Peyer's patch (tissue), 4 donors: Measurements from ENCODE around the gene MBNL2. TPM values are rescaled to one million over a fixed set of nuclear protein-coding genes. Genes with fewer than 3 reads are reported as not detected.

Source experiments
- DNase-seq, 3 donors: peaks; one replicate each; pipeline ENCODE4 v3.0.0-alpha.2; 2017 to 2019
- H3K27ac ChIP-seq, 4 donors: fragments of 200-600 bp; sonication (generic); one replicate each; pipeline ENCODE4 v1.5.1; 2016 to 2019
- H3K27me3 ChIP-seq, 2 donors: fragments of 200-600 bp; sonication (generic); one replicate each; pipeline ENCODE4 v1.5.1; 2019
- H3K36me3 ChIP-seq, 3 donors: fragments of 200-600 bp; sonication (generic); one replicate each; pipeline ENCODE4 v1.5.1; 2016 to 2019
- H3K4me1 ChIP-seq, 4 donors: fragments of 200-600 bp; sonication (generic); one replicate each; pipeline ENCODE4 v1.5.1; 2016 to 2019
- H3K4me3 ChIP-seq, 4 donors: fragments of 200-600 bp; sonication (generic); 1 replicate in 3 of 4; 2 replicates in 1 of 4; pipeline ENCODE4 v1.5.1; 2016 to 2019; ENCODE audit warnings: mild to moderate bottlenecking in 1 of 4
- H3K9me3 ChIP-seq, 4 donors: fragments of 200-600 bp; sonication (generic); one replicate each; pipeline ENCODE4 v1.5.1; 2016 to 2019; ENCODE audit warnings: mild to moderate bottlenecking in 1 of 4
- CTCF ChIP-seq, 6 experiments: fragments of 450-650 bp in 4 of 6; fragments of 200-600 bp in 2 of 6; sonication (generic) in 1 of 6; IDR thresholded peaks; one replicate each; pipeline ENCODE4 v1.5.1; 2017 to 2019; ENCODE audit warnings: antibody characterized with exemption in 6 of 6, mild to moderate bottlenecking in 3 of 6, moderate library complexity in 1 of 6
- POLR2A ChIP-seq, 2 donors: fragments of 450-650 bp; IDR thresholded peaks; one replicate each; pipeline ENCODE4 v1.5.1; 2017; ENCODE audit warnings: antibody characterized with exemption in 2 of 2, mild to moderate bottlenecking in 2 of 2, moderate library complexity in 2 of 2
- total RNA-seq, 4 donors: library from RNA; depleted of rRNA; stranded (reverse); fragments of >200 nt; gene quantifications; one replicate each; pipeline ENCODE4 v1.1.0, GENCODE V29; 2016

MBNL2 gene
- total RNA-seq, 4 donors from 2014 or later = 27.0 to 44.6 (median 36.3) TPM

- no peaks in the 10 kb centered on the region for H3K27me3 ChIP-seq
- no peak for TF ChIP-seq CTCF (IDR thresholded peaks at IDR 0.05)
- TF ChIP-seq POLR2A (IDR thresholded peaks at IDR 0.05) = no peak
- H3K4me3 ChIP-seq = no peak overlapping the region
- peaks cover 0 to 8% (median 1%) of the 10 kb centered on the region in 4 donors for H3K4me1 ChIP-seq
- DNase-seq = no peak
- no peaks in the 10 kb centered on the region for H3K36me3 ChIP-seq
- no peak overlapping the region for H3K27ac ChIP-seq
- H3K9me3 ChIP-seq = no peaks in the 10 kb centered on the region
These were observed 61.8 kb downstream of the MBNL2 start for GRCh38 chr13:97283888-97284287.

DNA sequence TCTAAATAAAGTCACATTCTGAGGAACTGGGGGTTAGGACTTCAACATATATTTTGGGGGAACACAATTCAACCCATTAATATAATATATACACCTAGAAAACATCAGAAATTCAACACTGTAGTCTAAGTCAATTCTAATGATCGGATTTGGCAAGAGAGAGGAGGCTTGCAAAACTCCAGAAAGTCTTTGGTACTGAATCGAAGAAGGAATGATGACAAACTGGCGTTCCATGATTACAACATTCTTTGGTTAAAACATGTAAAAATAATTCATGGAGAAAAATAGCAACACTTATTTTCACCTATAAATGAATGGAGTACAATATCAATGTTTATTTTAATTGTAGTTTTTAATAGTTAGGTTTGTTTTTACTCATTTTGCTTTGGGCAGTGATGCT lies 62.4 kb downstream of the MBNL2 start:
- DNase-seq = no peak
- Histone ChIP-seq H3K27ac (no peak overlapping the region), H3K27me3 (no peaks in the 10 kb centered on the region), H3K36me3 (no peaks in the 10 kb centered on the region), H3K9me3 (no peaks in the 10 kb centered on the region), H3K4me1 (peaks cover 0 to 3% (median 0%) of the 10 kb centered on the region in 4 donors), H3K4me3 (no peak overlapping the region)
- TF ChIP-seq POLR2A (IDR thresholded peaks at IDR 0.05) (no peak), CTCF (IDR thresholded peaks at IDR 0.05) (no peak)

DNA sequence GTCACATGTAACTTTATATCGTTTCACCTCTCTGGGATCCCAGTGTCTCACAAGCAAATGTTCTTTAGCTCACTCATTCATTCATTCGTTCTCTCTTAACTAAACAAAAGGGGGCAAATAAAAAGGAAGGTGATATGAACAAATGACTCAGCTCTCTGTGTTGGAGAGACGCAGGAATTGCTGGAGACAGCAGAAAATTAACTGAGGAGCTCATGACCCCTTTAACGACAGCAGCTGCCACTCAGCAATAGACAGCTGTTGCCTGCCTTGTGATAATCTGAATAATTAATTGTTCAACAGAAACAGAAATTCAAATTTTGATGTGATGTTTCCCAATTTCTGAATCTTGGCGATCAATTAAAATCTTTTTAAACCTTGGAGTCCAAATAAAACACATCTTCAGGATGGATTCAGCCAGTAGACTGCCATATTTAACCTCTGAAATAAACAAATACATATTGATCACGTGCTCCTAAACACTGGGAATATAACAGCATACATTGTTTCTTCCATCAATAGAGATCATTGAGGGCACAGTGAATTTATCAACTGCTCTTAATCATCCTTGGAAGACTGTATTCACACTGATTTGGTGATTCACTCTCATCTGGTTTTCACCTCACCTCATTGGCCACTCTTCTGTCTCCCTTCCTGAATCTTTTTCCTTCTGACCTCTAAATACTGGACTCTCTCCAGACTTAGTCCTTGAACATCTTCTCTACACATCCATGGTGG lies 63.3 kb downstream of the MBNL2 start:
- H3K4me1 ChIP-seq = no peaks in the 10 kb centered on the region
- no peak overlapping the region for H3K4me3 ChIP-seq
- no peak for DNase-seq
- no peaks in the 10 kb centered on the region for H3K27me3 ChIP-seq
- H3K36me3 ChIP-seq = no peaks in the 10 kb centered on the region
- TF ChIP-seq POLR2A (IDR thresholded peaks at IDR 0.05) (no peak), CTCF (IDR thresholded peaks at IDR 0.05) (no peak)
- H3K9me3 ChIP-seq = no peaks in the 10 kb centered on the region
- no peak overlapping the region for H3K27ac ChIP-seq

GRCh38 chr13:97286317-97287046 lies 64.3 kb downstream of the MBNL2 start:
- no peak overlapping the region for H3K27ac ChIP-seq
- TF ChIP-seq POLR2A (IDR thresholded peaks at IDR 0.05) = no peak
- no peak for TF ChIP-seq CTCF (IDR thresholded peaks at IDR 0.05)
- H3K4me1 ChIP-seq = no peaks in the 10 kb centered on the region
- no peaks in the 10 kb centered on the region for H3K9me3 ChIP-seq
- DNase-seq = no peak
- no peaks in the 10 kb centered on the region for H3K27me3 ChIP-seq
- H3K36me3 ChIP-seq = no peaks in the 10 kb centered on the region
- H3K4me3 ChIP-seq = no peak overlapping the region

- H3K27ac ChIP-seq = no peak overlapping the region
- no peak for DNase-seq
- H3K4me1 ChIP-seq = no peaks in the 10 kb centered on the region
These were observed 64.9 kb downstream of the MBNL2 start for GRCh38 chr13:97287047-97287383.

More at GRCh38 chr13:97287047-97287383, 64.9 kb downstream of the MBNL2 start:
- no peaks in the 10 kb centered on the region for H3K9me3 ChIP-seq
- TF ChIP-seq POLR2A (IDR thresholded peaks at IDR 0.05) = no peak
- TF ChIP-seq CTCF (IDR thresholded peaks at IDR 0.05) = no peak
- H3K36me3 ChIP-seq = no peaks in the 10 kb centered on the region
- no peak overlapping the region for H3K4me3 ChIP-seq
- H3K27me3 ChIP-seq = no peaks in the 10 kb centered on the region
